Measurements from ENCODE around the gene ABHD2.
"Not testable (repeated sequence)": the region's sequence is repeated elsewhere in the genome, so short reads cannot be mapped to it uniquely, and the experiment has no call there.

ABHD2 gene

GRCh38 chr15:89087830-89088604 is at the start of gene ABHD2:
Gene ABHD2 (plus strand): TSS chr15:89088456. CDS start chr15:89116328, 27,872 bp downstream.
- peak; percentile 99 to 100 (median 100) for DNase-seq
- intact Hi-C loops (cut with DNase I): loop anchor here (5.0 kb wide), 1 partner anchor 44 kb away; no protein-coding TSS in a partner anchor

GRCh38 chr15:89039142-89039541 is 49.1 kb upstream of the ABHD2 start:
- no peak for DNase-seq
- intact Hi-C loops (cut with DNase I): no loop called here

- intact Hi-C loops (cut with DNase I): no loop called here
- no peak for DNase-seq
Measured at GRCh38 chr15:89041507-89041906, 46.7 kb upstream of the ABHD2 start.

- intact Hi-C loops (cut with DNase I): no loop called here
- no peak for DNase-seq
Measured at GRCh38 chr15:89042387-89042786, 45.9 kb upstream of the ABHD2 start.

GRCh38 chr15:89043031-89044002 is 44.9 kb upstream of the ABHD2 start:
- DNase-seq: no peak
- intact Hi-C loops (cut with DNase I): no loop called here

- intact Hi-C loops (cut with DNase I); DNase-seq: not testable (repeated sequence)
Measured at GRCh38 chr15:89049016-89049666, 39.1 kb upstream of the ABHD2 start.

GRCh38 chr15:89051875-89052274 is 36.4 kb upstream of the ABHD2 start:
- intact Hi-C loops (cut with DNase I): no loop called here
- DNase-seq: no peak

- intact Hi-C loops (cut with DNase I): no loop called here
- DNase-seq: no peak
Measured at GRCh38 chr15:89052474-89052873, 35.8 kb upstream of the ABHD2 start.

- intact Hi-C loops (cut with DNase I): no loop called here
- no peak for DNase-seq
Measured at GRCh38 chr15:89054873-89055272, 33.4 kb upstream of the ABHD2 start.

- intact Hi-C loops (cut with DNase I): loop anchor here (1.0 to 2.0 kb wide), 3 partner anchors 71 to 119 kb away; no protein-coding TSS in a partner anchor
- peak; percentile 72 to 96 (median 86) for DNase-seq
Measured at GRCh38 chr15:89057506-89058133, 30.6 kb upstream of the ABHD2 start.

- intact Hi-C loops (cut with DNase I): no loop called here
Measured at GRCh38 chr15:89058376-89058775, 29.9 kb upstream of the ABHD2 start.

GRCh38 chr15:89058876-89059405 is 29.3 kb upstream of the ABHD2 start:
- DNase-seq: no peak
- intact Hi-C loops (cut with DNase I): no loop called here

More at GRCh38 chr15:89058376-89058775, 29.9 kb upstream of the ABHD2 start:
- no peak for DNase-seq

- intact Hi-C loops (cut with DNase I): no loop called here
- DNase-seq: no peak
Measured at GRCh38 chr15:89066280-89066679, 22.0 kb upstream of the ABHD2 start.

GRCh38 chr15:89067751-89068150 is 20.5 kb upstream of the ABHD2 start:
- no peak for DNase-seq
- intact Hi-C loops (cut with DNase I): no loop called here

GRCh38 chr15:89068325-89068784 is 19.9 kb upstream of the ABHD2 start:
- peak in 5 of 10 donors; percentile 30 to 93 (median 82) for DNase-seq
- intact Hi-C loops (cut with DNase I): no loop called here

- DNase-seq: no peak
- intact Hi-C loops (cut with DNase I): no loop called here
Measured at GRCh38 chr15:89070197-89071124, 17.8 kb upstream of the ABHD2 start.

GRCh38 chr15:89071471-89071870 is 16.8 kb upstream of the ABHD2 start:
- no peak for DNase-seq
- intact Hi-C loops (cut with DNase I): no loop called here

GRCh38 chr15:89072277-89072869 is 15.9 kb upstream of the ABHD2 start:
- DNase-seq: no peak
- intact Hi-C loops (cut with DNase I): no loop called here

All from posterior cingulate gyrus (tissue), 11 donors.